GM23338 (cell line): ENCODE measurements around the gene CDC45. TPM values are rescaled to one million over a fixed set of nuclear protein-coding genes. Genes with fewer than 3 reads are reported as not detected.

ENCODE experiments used
- ATAC-seq: fragments of 200-7000 bp; cut with Tn5 transposase; 3 replicates; pipeline ENCODE4 v1.9.1; 2020
- DNase-seq: peaks from one replicate; pipeline ENCODE4 v3.0.0-alpha.2; 2015; ENCODE audit warnings: low spot score
- H2AFZ ChIP-seq: fragments of 200-600 bp; sonication (generic); 2 replicates; pipeline ENCODE4 v1.8.0; 2016; ENCODE audit warnings: antibody characterized with exemption, mild to moderate bottlenecking, moderate library complexity
- H3F3A ChIP-seq: fragments of 200-600 bp; sonication (generic); replicated peaks from 2 replicates; pipeline ENCODE4 v1.8.0; 2017; ENCODE audit warnings: antibody characterized with exemption, mixed run types, low read depth
- H3K27ac ChIP-seq: fragments of 200-600 bp; sonication (generic); 2 replicates; pipeline ENCODE4 v1.6.1; 2016; ENCODE audit warnings: low read depth
- H3K27me3 ChIP-seq: fragments of 200-600 bp; sonication (generic); 2 replicates; pipeline ENCODE4 v1.8.0; 2016; ENCODE audit warnings: mild to moderate bottlenecking, mixed run types, moderate library complexity; ENCODE audit not compliant: insufficient read depth
- H3K36me3 ChIP-seq: fragments of 200-600 bp; sonication (generic); 2 replicates; pipeline ENCODE4 v1.8.0; 2016; ENCODE audit warnings: mild to moderate bottlenecking; ENCODE audit not compliant: insufficient read depth
- H3K4me1 ChIP-seq: fragments of 200-600 bp; sonication (generic); 2 replicates; pipeline ENCODE4 v1.8.0; 2016; ENCODE audit warnings: mild to moderate bottlenecking, moderate library complexity; ENCODE audit not compliant: insufficient read depth
- H3K4me2 ChIP-seq: fragments of 200-600 bp; sonication (generic); 2 replicates; pipeline ENCODE4 v1.7.1; 2017; ENCODE audit warnings: mixed run types
- H3K4me3 ChIP-seq: fragments of 200-600 bp; sonication (generic); 2 replicates; pipeline ENCODE4 v1.6.1; 2016; ENCODE audit warnings: mixed run types
- H3K79me2 ChIP-seq: fragments of 200-600 bp; sonication (generic); replicated peaks from 2 replicates; pipeline ENCODE4 v1.8.0; 2017; ENCODE audit warnings: mild to moderate bottlenecking; ENCODE audit not compliant: insufficient read depth
- H3K9me2 ChIP-seq: fragments of 200-600 bp; sonication (generic); 2 replicates; pipeline ENCODE4 v1.8.0; 2017; ENCODE audit not compliant: insufficient read depth
- H4K20me1 ChIP-seq: fragments of 200-600 bp; sonication (generic); replicated peaks from 2 replicates; pipeline ENCODE4 v1.8.0; 2017; ENCODE audit warnings: mild to moderate bottlenecking; ENCODE audit not compliant: insufficient read depth
- H3K27ac Mint-ChIP-seq: 2 replicates; pipeline ENCODE4 v1.8.0; 2020; ENCODE audit warnings: inconsistent platforms, mild to moderate bottlenecking, moderate library complexity, mixed read lengths
- H3K27me3 Mint-ChIP-seq: 3 replicates; pipeline ENCODE4 v1.8.0; 2022; ENCODE audit warnings: low read depth, mild to moderate bottlenecking, moderate library complexity, mixed read lengths, inconsistent platforms; ENCODE audit not compliant: insufficient read depth, poor library complexity
- H3K36me3 Mint-ChIP-seq: 3 replicates; pipeline ENCODE4 v1.8.0; 2021; ENCODE audit warnings: low read depth, mild to moderate bottlenecking, inconsistent platforms, moderate library complexity, mixed read lengths
- H3K4me1 Mint-ChIP-seq: 3 replicates; pipeline ENCODE4 v1.8.0; 2020; ENCODE audit warnings: mild to moderate bottlenecking, inconsistent platforms, mixed read lengths
- H3K4me3 Mint-ChIP-seq: 3 replicates; pipeline ENCODE4 v1.8.0; 2021; ENCODE audit warnings: moderate library complexity, mild to moderate bottlenecking, inconsistent platforms, mixed read lengths
- H3K9me3 Mint-ChIP-seq: 3 replicates; pipeline ENCODE4 v1.8.0; 2020; ENCODE audit warnings: moderate library complexity, mild to moderate bottlenecking, inconsistent platforms, mixed read lengths
- CREB1 ChIP-seq: fragments of 250-450 bp; sonication (Bioruptor Pico); IDR thresholded peaks from 2 replicates; pipeline ENCODE4 v1.5.0; 2020; ENCODE audit warnings: low read depth, mild to moderate bottlenecking, moderate library complexity
- EZH2 ChIP-seq: fragments of 200-600 bp; sonication (generic); IDR thresholded peaks from one replicate; pipeline ENCODE4 v1.8.0; 2017; ENCODE audit warnings: antibody characterized with exemption, mild to moderate bottlenecking, low read depth; ENCODE audit not compliant: unreplicated experiment
- EZH2phosphoT487 ChIP-seq: fragments of 200-600 bp; sonication (generic); IDR thresholded peaks from one replicate; pipeline ENCODE4 v1.8.1; 2018; ENCODE audit warnings: antibody characterized with exemption; ENCODE audit not compliant: unreplicated experiment
- JUNB ChIP-seq: IDR thresholded peaks from one replicate; pipeline ENCODE4 v1.6.1; 2016; ENCODE audit warnings: antibody characterized with exemption; ENCODE audit not compliant: unreplicated experiment
- NANOG ChIP-seq: IDR thresholded peaks from 2 replicates; pipeline ENCODE4 v1.6.1; 2016; ENCODE audit warnings: antibody characterized with exemption, borderline replicate concordance
- POLR2AphosphoS5 ChIP-seq: IDR thresholded peaks from 2 replicates; pipeline ENCODE4 v1.6.1; 2016; ENCODE audit warnings: antibody characterized with exemption, low read depth
- STAT1 ChIP-seq: IDR thresholded peaks from one replicate; pipeline ENCODE4 v1.6.1; 2016; ENCODE audit warnings: antibody characterized with exemption; ENCODE audit not compliant: unreplicated experiment
- ZNF114 ChIP-seq: fragments of 250-450 bp; sonication (Bioruptor Pico); IDR thresholded peaks from 2 replicates; pipeline ENCODE4 v1.5.0; 2020; ENCODE audit warnings: mild to moderate bottlenecking, moderate library complexity
- ZNF331 ChIP-seq: fragments of 250-450 bp; sonication (Bioruptor Pico); IDR thresholded peaks from 2 replicates; pipeline ENCODE4 v1.5.0; 2020; ENCODE audit warnings: low read depth, mild to moderate bottlenecking, moderate library complexity
- polyA plus RNA-seq: library from polyadenylated mRNA; unstranded; fragments of >200 nt; fragmentation: Nextera tagmentation; extraction: Ambion mirVana; gene quantifications from 2 replicates; pipeline ENCODE4 v1.2.1, GENCODE V29; 2016
- total RNA-seq: library from RNA; depleted of rRNA; stranded (reverse); fragments of >200 nt; shearing (Covaris generic); gene quantifications from 2 replicates; pipeline ENCODE4 v1.2.3, GENCODE V29; 2014
- TF ChIP-seq, protein P1 (sequence below): fragments of 250-450 bp; sonication (Bioruptor Pico); IDR thresholded peaks from 2 replicates; pipeline ENCODE4 v1.5.0; 2020; ENCODE audit warnings: mild to moderate bottlenecking, moderate library complexity
- TF ChIP-seq, protein P2 (sequence below), 2 experiments: fragments of 200-600 bp in 1 of 2; sonication (generic) in 1 of 2; conservative IDR thresholded peaks; 2 replicates each; pipeline versions ENCODE4 v1.5.1 to v1.6.1; 2016 to 2017; ENCODE audit warnings: antibody characterized with exemption in 2 of 2, low read depth in 2 of 2, mild to moderate bottlenecking in 2 of 2, moderate library complexity in 1 of 2
- TF ChIP-seq, protein P3 (sequence below): IDR thresholded peaks from one replicate; pipeline ENCODE4 v1.6.1; 2018; ENCODE audit warnings: antibody characterized with exemption; ENCODE audit not compliant: unreplicated experiment
- TF ChIP-seq, protein P4 (sequence below): IDR thresholded peaks from 2 replicates; pipeline ENCODE4 v1.6.1; 2016; ENCODE audit warnings: antibody characterized with exemption

CDC45 gene
- total and polyA plus RNA-seq, 2 experiments from 2014 or later = 29.0 to 30.3 TPM

DNA sequence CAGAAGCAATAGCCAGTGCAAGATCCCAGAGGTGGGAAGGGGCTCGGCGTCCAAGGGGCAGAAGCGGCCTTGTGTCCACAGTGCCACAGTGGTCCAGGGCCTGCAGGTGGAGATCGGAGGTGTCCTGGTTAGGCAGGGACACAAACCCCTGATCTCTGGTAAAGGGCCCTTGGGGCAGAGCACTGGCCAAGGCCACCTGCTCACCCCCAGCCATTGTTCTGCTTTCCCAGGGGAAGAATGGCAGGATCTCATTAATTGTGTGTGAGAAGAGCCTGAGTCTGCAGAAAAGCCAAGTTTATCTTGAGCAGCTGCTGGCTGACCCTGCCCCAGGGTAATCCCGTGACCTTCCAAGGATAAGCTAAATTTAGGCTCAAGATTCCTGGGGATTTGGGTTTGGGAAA, 47.6 kb downstream of the CDC45 start:
- no peak overlapping the region for H3K4me3 Mint-ChIP-seq

More for the DNA sequence above, 47.6 kb downstream of the CDC45 start:
- H3K4me1 Mint-ChIP-seq = peaks cover 9% of the 10 kb centered on the region
- Histone ChIP-seq H3K36me3 (no peaks in the 10 kb centered on the region), H3K9me2 (no peaks in the 10 kb centered on the region), H3K4me1 (peaks cover 5% of the 10 kb centered on the region; the same call in 1 of the 2 replicates), H2AFZ (no peak overlapping the region), H3K4me3 (no peak overlapping the region), H3K4me2 (no peak overlapping the region), H3F3A (peaks cover 8% of the 10 kb centered on the region; the same call in 1 of the 2 replicates), H3K79me2 (no peaks in the 10 kb centered on the region), H3K27ac (no peak overlapping the region), H3K27me3 (peaks cover 32% of the 10 kb centered on the region), H4K20me1 (no peaks in the 10 kb centered on the region)
- no peak for DNase-seq
- no peak overlapping the region for H3K27ac Mint-ChIP-seq
- TF ChIP-seq JUNB = no peak
- TF ChIP-seq, protein P1, sequence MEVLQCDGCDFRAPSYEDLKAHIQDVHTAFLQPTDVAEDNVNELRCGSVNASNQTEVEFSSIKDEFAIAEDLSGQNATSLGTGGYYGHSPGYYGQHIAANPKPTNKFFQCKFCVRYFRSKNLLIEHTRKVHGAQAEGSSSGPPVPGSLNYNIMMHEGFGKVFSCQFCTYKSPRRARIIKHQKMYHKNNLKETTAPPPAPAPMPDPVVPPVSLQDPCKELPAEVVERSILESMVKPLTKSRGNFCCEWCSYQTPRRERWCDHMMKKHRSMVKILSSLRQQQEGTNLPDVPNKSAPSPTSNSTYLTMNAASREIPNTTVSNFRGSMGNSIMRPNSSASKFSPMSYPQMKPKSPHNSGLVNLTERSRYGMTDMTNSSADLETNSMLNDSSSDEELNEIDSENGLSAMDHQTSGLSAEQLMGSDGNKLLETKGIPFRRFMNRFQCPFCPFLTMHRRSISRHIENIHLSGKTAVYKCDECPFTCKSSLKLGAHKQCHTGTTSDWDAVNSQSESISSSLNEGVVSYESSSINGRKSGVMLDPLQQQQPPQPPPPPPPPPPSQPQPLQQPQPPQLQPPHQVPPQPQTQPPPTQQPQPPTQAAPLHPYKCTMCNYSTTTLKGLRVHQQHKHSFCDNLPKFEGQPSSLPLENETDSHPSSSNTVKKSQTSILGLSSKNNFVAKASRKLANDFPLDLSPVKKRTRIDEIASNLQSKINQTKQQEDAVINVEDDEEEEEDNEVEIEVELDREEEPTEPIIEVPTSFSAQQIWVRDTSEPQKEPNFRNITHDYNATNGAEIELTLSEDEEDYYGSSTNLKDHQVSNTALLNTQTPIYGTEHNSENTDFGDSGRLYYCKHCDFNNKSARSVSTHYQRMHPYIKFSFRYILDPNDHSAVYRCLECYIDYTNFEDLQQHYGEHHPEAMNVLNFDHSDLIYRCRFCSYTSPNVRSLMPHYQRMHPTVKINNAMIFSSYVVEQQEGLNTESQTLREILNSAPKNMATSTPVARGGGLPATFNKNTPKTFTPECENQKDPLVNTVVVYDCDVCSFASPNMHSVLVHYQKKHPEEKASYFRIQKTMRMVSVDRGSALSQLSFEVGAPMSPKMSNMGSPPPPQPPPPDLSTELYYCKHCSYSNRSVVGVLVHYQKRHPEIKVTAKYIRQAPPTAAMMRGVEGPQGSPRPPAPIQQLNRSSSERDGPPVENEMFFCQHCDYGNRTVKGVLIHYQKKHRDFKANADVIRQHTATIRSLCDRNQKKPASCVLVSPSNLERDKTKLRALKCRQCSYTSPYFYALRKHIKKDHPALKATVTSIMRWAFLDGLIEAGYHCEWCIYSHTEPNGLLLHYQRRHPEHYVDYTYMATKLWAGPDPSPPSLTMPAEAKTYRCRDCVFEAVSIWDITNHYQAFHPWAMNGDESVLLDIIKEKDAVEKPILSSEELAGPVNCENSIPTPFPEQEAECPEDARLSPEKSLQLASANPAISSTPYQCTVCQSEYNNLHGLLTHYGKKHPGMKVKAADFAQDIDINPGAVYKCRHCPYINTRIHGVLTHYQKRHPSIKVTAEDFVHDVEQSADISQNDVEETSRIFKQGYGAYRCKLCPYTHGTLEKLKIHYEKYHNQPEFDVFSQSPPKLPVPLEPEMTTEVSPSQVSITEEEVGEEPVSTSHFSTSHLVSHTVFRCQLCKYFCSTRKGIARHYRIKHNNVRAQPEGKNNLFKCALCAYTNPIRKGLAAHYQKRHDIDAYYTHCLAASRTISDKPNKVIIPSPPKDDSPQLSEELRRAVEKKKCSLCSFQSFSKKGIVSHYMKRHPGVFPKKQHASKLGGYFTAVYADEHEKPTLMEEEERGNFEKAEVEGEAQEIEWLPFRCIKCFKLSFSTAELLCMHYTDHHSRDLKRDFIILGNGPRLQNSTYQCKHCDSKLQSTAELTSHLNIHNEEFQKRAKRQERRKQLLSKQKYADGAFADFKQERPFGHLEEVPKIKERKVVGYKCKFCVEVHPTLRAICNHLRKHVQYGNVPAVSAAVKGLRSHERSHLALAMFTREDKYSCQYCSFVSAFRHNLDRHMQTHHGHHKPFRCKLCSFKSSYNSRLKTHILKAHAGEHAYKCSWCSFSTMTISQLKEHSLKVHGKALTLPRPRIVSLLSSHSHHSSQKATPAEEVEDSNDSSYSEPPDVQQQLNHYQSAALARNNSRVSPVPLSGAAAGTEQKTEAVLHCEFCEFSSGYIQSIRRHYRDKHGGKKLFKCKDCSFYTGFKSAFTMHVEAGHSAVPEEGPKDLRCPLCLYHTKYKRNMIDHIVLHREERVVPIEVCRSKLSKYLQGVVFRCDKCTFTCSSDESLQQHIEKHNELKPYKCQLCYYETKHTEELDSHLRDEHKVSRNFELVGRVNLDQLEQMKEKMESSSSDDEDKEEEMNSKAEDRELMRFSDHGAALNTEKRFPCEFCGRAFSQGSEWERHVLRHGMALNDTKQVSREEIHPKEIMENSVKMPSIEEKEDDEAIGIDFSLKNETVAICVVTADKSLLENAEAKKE (CRISPR knock-in tag) = no peak
- TF ChIP-seq STAT1 = no peak
- TF ChIP-seq, protein P2, sequence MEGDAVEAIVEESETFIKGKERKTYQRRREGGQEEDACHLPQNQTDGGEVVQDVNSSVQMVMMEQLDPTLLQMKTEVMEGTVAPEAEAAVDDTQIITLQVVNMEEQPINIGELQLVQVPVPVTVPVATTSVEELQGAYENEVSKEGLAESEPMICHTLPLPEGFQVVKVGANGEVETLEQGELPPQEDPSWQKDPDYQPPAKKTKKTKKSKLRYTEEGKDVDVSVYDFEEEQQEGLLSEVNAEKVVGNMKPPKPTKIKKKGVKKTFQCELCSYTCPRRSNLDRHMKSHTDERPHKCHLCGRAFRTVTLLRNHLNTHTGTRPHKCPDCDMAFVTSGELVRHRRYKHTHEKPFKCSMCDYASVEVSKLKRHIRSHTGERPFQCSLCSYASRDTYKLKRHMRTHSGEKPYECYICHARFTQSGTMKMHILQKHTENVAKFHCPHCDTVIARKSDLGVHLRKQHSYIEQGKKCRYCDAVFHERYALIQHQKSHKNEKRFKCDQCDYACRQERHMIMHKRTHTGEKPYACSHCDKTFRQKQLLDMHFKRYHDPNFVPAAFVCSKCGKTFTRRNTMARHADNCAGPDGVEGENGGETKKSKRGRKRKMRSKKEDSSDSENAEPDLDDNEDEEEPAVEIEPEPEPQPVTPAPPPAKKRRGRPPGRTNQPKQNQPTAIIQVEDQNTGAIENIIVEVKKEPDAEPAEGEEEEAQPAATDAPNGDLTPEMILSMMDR (conservative IDR thresholded peaks at IDR 0.05; ENCODE audit: low read depth in 2 of 2) = no peak
- no peak for TF ChIP-seq ZNF331 (CRISPR knock-in tag)
- no peak for TF ChIP-seq CREB1 (CRISPR knock-in tag)
- no peak for TF ChIP-seq NANOG
- no peak for TF ChIP-seq POLR2AphosphoS5
- no peak for TF ChIP-seq ZNF114 (CRISPR knock-in tag)
- TF ChIP-seq, protein P3, sequence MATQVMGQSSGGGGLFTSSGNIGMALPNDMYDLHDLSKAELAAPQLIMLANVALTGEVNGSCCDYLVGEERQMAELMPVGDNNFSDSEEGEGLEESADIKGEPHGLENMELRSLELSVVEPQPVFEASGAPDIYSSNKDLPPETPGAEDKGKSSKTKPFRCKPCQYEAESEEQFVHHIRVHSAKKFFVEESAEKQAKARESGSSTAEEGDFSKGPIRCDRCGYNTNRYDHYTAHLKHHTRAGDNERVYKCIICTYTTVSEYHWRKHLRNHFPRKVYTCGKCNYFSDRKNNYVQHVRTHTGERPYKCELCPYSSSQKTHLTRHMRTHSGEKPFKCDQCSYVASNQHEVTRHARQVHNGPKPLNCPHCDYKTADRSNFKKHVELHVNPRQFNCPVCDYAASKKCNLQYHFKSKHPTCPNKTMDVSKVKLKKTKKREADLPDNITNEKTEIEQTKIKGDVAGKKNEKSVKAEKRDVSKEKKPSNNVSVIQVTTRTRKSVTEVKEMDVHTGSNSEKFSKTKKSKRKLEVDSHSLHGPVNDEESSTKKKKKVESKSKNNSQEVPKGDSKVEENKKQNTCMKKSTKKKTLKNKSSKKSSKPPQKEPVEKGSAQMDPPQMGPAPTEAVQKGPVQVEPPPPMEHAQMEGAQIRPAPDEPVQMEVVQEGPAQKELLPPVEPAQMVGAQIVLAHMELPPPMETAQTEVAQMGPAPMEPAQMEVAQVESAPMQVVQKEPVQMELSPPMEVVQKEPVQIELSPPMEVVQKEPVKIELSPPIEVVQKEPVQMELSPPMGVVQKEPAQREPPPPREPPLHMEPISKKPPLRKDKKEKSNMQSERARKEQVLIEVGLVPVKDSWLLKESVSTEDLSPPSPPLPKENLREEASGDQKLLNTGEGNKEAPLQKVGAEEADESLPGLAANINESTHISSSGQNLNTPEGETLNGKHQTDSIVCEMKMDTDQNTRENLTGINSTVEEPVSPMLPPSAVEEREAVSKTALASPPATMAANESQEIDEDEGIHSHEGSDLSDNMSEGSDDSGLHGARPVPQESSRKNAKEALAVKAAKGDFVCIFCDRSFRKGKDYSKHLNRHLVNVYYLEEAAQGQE = no peak
- TF ChIP-seq EZH2phosphoT487 = no peak
- TF ChIP-seq, protein P4, sequence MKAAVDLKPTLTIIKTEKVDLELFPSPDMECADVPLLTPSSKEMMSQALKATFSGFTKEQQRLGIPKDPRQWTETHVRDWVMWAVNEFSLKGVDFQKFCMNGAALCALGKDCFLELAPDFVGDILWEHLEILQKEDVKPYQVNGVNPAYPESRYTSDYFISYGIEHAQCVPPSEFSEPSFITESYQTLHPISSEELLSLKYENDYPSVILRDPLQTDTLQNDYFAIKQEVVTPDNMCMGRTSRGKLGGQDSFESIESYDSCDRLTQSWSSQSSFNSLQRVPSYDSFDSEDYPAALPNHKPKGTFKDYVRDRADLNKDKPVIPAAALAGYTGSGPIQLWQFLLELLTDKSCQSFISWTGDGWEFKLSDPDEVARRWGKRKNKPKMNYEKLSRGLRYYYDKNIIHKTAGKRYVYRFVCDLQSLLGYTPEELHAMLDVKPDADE = no peak
- no peak for TF ChIP-seq EZH2
- no peak for ATAC-seq
- H3K36me3 Mint-ChIP-seq = no peaks in the 10 kb centered on the region
- H3K9me3 Mint-ChIP-seq = no peaks in the 10 kb centered on the region
- H3K27me3 Mint-ChIP-seq = peaks cover 28% of the 10 kb centered on the region
